Stimulated activated CD4-positive, alpha-beta T cell treated with anti-CD3 and anti-CD28 coated beads, Interleukin-2, amount 100 ng/mL, for 48 hours (primary cell): ENCODE measurements around the gene COX10.

Experiments used
- DNase-seq, 2 donors: peaks; one replicate each; pipeline ENCODE4 v3.0.0-alpha.2; 2020

Gene COX10

GRCh38 chr17:14072881-14073280 lies 3.6 kb downstream of the COX10 start:
- DNase-seq, result no peak

- no peak for DNase-seq
These were observed 8.7 kb downstream of the COX10 start for GRCh38 chr17:14078027-14078426.

GRCh38 chr17:14080847-14081251 lies 11.5 kb downstream of the COX10 start:
- DNase-seq, result no peak

GRCh38 chr17:14082848-14083247 lies 13.5 kb downstream of the COX10 start:
- no peak for DNase-seq

- DNase-seq, result no peak
These were observed 15.7 kb downstream of the COX10 start for GRCh38 chr17:14084955-14085354.

- DNase-seq, result no peak
These were observed 16.9 kb downstream of the COX10 start for GRCh38 chr17:14086189-14086588.

- no peak for DNase-seq
These were observed 19.9 kb downstream of the COX10 start for GRCh38 chr17:14089179-14089578.

- no peak for DNase-seq
These were observed 22.1 kb downstream of the COX10 start for GRCh38 chr17:14091367-14091766.

- DNase-seq, result no peak
These were observed 23.5 kb downstream of the COX10 start for GRCh38 chr17:14092808-14093207.

GRCh38 chr17:14094676-14095601 lies 25.6 kb downstream of the COX10 start:
- no peak for DNase-seq

- no peak for DNase-seq
These were observed 26.3 kb downstream of the COX10 start for GRCh38 chr17:14095631-14096030.

- no peak for DNase-seq
These were observed 28.9 kb downstream of the COX10 start for GRCh38 chr17:14098246-14098645.

GRCh38 chr17:14101976-14102375 lies 32.7 kb downstream of the COX10 start:
- DNase-seq, result no peak

- no peak for DNase-seq
These were observed 34.5 kb downstream of the COX10 start for GRCh38 chr17:14103836-14104235.

- no peak for DNase-seq
These were observed 35.4 kb downstream of the COX10 start for GRCh38 chr17:14104734-14105133.

GRCh38 chr17:14107889-14108288 lies 38.6 kb downstream of the COX10 start:
- no peak for DNase-seq

- no peak for DNase-seq
These were observed 43.1 kb downstream of the COX10 start for GRCh38 chr17:14112407-14112806.

GRCh38 chr17:14113137-14113536 lies 43.8 kb downstream of the COX10 start:
- no peak for DNase-seq

- no peak for DNase-seq
These were observed 47.1 kb downstream of the COX10 start for GRCh38 chr17:14116263-14117024.

- DNase-seq, result no peak
These were observed 49.6 kb downstream of the COX10 start for GRCh38 chr17:14118951-14119350.

GRCh38 chr17:14119546-14119945 lies 50.2 kb downstream of the COX10 start:
- no peak for DNase-seq

GRCh38 chr17:14121952-14122351 lies 52.6 kb downstream of the COX10 start:
- no peak for DNase-seq

GRCh38 chr17:14123619-14124278 lies 54.4 kb downstream of the COX10 start:
- DNase-seq, result no peak

- no peak for DNase-seq
These were observed 55.5 kb downstream of the COX10 start for GRCh38 chr17:14124854-14125253.
